Measurements from ENCODE around the gene ARID2. TPM values are rescaled to one million over a fixed set of nuclear protein-coding genes. Genes with fewer than 3 reads are reported as not detected.

Gene ARID2
- total and polyA plus RNA-seq, 2 experiments from 2014 or later = 26.5 to 54.9 TPM

DNA sequence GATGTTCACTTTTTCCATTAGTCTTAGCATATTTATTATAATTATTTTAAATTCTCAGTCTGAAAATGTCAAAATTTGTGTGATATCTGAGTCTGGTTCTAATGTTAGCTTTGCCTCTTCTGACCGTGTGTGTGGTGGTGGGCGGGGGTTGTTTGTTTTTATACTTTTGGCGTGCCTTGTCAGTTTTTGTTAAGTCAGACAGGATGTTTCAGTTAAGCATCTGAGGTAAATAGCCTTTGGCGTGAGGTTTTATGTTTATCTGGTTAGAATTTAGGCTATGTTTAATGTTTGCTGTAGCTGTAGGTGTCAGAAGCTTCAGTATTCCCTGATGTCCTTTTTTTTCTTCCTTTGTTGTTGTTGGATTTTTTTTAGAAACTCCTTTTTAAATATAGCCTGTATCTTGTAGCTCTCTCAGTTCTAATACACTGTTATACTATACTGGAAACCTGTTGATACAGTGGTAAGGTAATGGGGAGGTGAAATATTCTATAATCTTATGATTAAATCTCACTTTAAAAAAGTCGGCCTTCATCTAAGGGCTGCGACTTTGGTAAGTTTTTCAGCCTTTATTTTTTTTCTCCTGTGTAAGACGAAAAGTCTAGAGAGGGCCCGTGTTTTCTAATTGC is 149.2 kb downstream of the ARID2 start (continued):
- TF ChIP-seq, protein P1, sequence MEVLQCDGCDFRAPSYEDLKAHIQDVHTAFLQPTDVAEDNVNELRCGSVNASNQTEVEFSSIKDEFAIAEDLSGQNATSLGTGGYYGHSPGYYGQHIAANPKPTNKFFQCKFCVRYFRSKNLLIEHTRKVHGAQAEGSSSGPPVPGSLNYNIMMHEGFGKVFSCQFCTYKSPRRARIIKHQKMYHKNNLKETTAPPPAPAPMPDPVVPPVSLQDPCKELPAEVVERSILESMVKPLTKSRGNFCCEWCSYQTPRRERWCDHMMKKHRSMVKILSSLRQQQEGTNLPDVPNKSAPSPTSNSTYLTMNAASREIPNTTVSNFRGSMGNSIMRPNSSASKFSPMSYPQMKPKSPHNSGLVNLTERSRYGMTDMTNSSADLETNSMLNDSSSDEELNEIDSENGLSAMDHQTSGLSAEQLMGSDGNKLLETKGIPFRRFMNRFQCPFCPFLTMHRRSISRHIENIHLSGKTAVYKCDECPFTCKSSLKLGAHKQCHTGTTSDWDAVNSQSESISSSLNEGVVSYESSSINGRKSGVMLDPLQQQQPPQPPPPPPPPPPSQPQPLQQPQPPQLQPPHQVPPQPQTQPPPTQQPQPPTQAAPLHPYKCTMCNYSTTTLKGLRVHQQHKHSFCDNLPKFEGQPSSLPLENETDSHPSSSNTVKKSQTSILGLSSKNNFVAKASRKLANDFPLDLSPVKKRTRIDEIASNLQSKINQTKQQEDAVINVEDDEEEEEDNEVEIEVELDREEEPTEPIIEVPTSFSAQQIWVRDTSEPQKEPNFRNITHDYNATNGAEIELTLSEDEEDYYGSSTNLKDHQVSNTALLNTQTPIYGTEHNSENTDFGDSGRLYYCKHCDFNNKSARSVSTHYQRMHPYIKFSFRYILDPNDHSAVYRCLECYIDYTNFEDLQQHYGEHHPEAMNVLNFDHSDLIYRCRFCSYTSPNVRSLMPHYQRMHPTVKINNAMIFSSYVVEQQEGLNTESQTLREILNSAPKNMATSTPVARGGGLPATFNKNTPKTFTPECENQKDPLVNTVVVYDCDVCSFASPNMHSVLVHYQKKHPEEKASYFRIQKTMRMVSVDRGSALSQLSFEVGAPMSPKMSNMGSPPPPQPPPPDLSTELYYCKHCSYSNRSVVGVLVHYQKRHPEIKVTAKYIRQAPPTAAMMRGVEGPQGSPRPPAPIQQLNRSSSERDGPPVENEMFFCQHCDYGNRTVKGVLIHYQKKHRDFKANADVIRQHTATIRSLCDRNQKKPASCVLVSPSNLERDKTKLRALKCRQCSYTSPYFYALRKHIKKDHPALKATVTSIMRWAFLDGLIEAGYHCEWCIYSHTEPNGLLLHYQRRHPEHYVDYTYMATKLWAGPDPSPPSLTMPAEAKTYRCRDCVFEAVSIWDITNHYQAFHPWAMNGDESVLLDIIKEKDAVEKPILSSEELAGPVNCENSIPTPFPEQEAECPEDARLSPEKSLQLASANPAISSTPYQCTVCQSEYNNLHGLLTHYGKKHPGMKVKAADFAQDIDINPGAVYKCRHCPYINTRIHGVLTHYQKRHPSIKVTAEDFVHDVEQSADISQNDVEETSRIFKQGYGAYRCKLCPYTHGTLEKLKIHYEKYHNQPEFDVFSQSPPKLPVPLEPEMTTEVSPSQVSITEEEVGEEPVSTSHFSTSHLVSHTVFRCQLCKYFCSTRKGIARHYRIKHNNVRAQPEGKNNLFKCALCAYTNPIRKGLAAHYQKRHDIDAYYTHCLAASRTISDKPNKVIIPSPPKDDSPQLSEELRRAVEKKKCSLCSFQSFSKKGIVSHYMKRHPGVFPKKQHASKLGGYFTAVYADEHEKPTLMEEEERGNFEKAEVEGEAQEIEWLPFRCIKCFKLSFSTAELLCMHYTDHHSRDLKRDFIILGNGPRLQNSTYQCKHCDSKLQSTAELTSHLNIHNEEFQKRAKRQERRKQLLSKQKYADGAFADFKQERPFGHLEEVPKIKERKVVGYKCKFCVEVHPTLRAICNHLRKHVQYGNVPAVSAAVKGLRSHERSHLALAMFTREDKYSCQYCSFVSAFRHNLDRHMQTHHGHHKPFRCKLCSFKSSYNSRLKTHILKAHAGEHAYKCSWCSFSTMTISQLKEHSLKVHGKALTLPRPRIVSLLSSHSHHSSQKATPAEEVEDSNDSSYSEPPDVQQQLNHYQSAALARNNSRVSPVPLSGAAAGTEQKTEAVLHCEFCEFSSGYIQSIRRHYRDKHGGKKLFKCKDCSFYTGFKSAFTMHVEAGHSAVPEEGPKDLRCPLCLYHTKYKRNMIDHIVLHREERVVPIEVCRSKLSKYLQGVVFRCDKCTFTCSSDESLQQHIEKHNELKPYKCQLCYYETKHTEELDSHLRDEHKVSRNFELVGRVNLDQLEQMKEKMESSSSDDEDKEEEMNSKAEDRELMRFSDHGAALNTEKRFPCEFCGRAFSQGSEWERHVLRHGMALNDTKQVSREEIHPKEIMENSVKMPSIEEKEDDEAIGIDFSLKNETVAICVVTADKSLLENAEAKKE (CRISPR knock-in tag; IDR thresholded peaks at IDR 0.05) = no peak
- TF ChIP-seq, protein P2, sequence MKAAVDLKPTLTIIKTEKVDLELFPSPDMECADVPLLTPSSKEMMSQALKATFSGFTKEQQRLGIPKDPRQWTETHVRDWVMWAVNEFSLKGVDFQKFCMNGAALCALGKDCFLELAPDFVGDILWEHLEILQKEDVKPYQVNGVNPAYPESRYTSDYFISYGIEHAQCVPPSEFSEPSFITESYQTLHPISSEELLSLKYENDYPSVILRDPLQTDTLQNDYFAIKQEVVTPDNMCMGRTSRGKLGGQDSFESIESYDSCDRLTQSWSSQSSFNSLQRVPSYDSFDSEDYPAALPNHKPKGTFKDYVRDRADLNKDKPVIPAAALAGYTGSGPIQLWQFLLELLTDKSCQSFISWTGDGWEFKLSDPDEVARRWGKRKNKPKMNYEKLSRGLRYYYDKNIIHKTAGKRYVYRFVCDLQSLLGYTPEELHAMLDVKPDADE (IDR thresholded peaks at IDR 0.05) = no peak
- TF ChIP-seq NANOG (IDR thresholded peaks at IDR 0.05; ENCODE audit: borderline replicate concordance) (no peak), ZNF331 (CRISPR knock-in tag; IDR thresholded peaks at IDR 0.05; ENCODE audit: low read depth) (no peak)

DNA sequence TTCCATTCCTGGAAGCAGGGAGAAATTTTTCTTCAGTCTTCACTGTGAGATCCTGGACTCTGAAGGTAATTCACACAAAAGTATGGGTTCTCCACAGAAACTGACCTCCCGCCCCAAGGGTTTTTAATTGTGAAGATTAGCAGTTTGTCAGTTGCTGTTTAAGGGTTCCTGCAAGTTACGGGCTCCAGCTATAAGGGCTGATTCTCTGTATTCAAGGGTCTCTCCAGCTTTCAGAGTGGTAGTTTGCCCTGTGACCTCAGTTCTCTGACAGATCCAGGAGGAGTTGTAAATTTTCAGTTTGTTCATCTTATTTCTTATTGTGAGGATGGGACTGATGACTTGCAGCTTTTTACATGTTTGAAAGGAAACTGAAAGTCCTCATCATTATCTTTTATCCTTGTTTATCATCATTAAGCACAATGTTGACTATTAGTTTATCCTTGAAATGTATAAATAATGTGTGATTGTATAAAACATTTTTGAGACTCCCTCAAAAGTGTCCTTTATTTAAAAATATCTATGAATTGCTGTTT is 149.9 kb downstream of the ARID2 start:
- no peaks in the 10 kb centered on the region for H3K27me3 ChIP-seq (ENCODE audit: insufficient read depth)
- Mint-ChIP-seq H3K4me3 (no peak overlapping the region), H3K27me3 (ENCODE audit: insufficient read depth, low read depth, poor library complexity) (peaks cover 3% of the 10 kb centered on the region), H3K9me3 (peaks cover 3% of the 10 kb centered on the region; the same call in 1 of the 3 replicates), H3K27ac (peak overlapping the region; percentile 31), H3K4me1 (peaks cover 12% of the 10 kb centered on the region), H3K36me3 (ENCODE audit: low read depth) (peaks cover 59% of the 10 kb centered on the region)
- H3K27ac ChIP-seq (ENCODE audit: low read depth) = no peak overlapping the region
- H3K9me2 ChIP-seq (ENCODE audit: insufficient read depth) = no peaks in the 10 kb centered on the region
- H3F3A ChIP-seq (replicated peaks; ENCODE audit: low read depth) = no peaks in the 10 kb centered on the region
- no peaks in the 10 kb centered on the region; the same call in 1 of the 2 replicates for H3K36me3 ChIP-seq (ENCODE audit: insufficient read depth)
- H3K4me2 ChIP-seq = no peak overlapping the region
- no peak overlapping the region for H3K4me3 ChIP-seq
- no peaks in the 10 kb centered on the region for H4K20me1 ChIP-seq (replicated peaks; ENCODE audit: insufficient read depth)
- no peaks in the 10 kb centered on the region for H3K79me2 ChIP-seq (replicated peaks; ENCODE audit: insufficient read depth)
- H2AFZ ChIP-seq = no peak overlapping the region
- no peak for TF ChIP-seq POLR2AphosphoS5 (IDR thresholded peaks at IDR 0.05; ENCODE audit: low read depth)
- TF ChIP-seq ZNF114 (CRISPR knock-in tag; IDR thresholded peaks at IDR 0.05) = no peak
- TF ChIP-seq EZH2phosphoT487 (IDR thresholded peaks at IDR 0.05; ENCODE audit: unreplicated experiment) = no peak
- TF ChIP-seq STAT1 (IDR thresholded peaks at IDR 0.05; ENCODE audit: unreplicated experiment) = no peak
- TF ChIP-seq, protein P3, sequence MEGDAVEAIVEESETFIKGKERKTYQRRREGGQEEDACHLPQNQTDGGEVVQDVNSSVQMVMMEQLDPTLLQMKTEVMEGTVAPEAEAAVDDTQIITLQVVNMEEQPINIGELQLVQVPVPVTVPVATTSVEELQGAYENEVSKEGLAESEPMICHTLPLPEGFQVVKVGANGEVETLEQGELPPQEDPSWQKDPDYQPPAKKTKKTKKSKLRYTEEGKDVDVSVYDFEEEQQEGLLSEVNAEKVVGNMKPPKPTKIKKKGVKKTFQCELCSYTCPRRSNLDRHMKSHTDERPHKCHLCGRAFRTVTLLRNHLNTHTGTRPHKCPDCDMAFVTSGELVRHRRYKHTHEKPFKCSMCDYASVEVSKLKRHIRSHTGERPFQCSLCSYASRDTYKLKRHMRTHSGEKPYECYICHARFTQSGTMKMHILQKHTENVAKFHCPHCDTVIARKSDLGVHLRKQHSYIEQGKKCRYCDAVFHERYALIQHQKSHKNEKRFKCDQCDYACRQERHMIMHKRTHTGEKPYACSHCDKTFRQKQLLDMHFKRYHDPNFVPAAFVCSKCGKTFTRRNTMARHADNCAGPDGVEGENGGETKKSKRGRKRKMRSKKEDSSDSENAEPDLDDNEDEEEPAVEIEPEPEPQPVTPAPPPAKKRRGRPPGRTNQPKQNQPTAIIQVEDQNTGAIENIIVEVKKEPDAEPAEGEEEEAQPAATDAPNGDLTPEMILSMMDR (conservative IDR thresholded peaks at IDR 0.05; ENCODE audit: low read depth in 2 of 2) = no peak
- TF ChIP-seq JUNB (IDR thresholded peaks at IDR 0.05; ENCODE audit: unreplicated experiment) = no peak
- TF ChIP-seq ZNF331 (CRISPR knock-in tag; IDR thresholded peaks at IDR 0.05; ENCODE audit: low read depth) = no peak
- TF ChIP-seq EZH2 (IDR thresholded peaks at IDR 0.05; ENCODE audit: low read depth, unreplicated experiment) = no peak
- TF ChIP-seq, protein P4, sequence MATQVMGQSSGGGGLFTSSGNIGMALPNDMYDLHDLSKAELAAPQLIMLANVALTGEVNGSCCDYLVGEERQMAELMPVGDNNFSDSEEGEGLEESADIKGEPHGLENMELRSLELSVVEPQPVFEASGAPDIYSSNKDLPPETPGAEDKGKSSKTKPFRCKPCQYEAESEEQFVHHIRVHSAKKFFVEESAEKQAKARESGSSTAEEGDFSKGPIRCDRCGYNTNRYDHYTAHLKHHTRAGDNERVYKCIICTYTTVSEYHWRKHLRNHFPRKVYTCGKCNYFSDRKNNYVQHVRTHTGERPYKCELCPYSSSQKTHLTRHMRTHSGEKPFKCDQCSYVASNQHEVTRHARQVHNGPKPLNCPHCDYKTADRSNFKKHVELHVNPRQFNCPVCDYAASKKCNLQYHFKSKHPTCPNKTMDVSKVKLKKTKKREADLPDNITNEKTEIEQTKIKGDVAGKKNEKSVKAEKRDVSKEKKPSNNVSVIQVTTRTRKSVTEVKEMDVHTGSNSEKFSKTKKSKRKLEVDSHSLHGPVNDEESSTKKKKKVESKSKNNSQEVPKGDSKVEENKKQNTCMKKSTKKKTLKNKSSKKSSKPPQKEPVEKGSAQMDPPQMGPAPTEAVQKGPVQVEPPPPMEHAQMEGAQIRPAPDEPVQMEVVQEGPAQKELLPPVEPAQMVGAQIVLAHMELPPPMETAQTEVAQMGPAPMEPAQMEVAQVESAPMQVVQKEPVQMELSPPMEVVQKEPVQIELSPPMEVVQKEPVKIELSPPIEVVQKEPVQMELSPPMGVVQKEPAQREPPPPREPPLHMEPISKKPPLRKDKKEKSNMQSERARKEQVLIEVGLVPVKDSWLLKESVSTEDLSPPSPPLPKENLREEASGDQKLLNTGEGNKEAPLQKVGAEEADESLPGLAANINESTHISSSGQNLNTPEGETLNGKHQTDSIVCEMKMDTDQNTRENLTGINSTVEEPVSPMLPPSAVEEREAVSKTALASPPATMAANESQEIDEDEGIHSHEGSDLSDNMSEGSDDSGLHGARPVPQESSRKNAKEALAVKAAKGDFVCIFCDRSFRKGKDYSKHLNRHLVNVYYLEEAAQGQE (IDR thresholded peaks at IDR 0.05; ENCODE audit: unreplicated experiment) = no peak
- ATAC-seq (no peak), DNase-seq (ENCODE audit: low spot score) (no peak)
- H3K4me1 ChIP-seq (ENCODE audit: insufficient read depth) = peaks cover 5% of the 10 kb centered on the region; the same call in 1 of the 2 replicates
